K562 (cell line): ENCODE data around the gene RSRC1. TPM values are rescaled to one million over a fixed set of nuclear protein-coding genes. Genes with fewer than 3 reads are reported as not detected.

Experiments used
- ATAC-seq: fragments of 200-7000 bp; cut with Tn5 transposase; 3 replicates; pipeline ENCODE4 v1.9.1; 2020; ENCODE audit warnings: moderate library complexity
- BruUV-seq: library from RNA; stranded (reverse); fragments of 400-500 nt; replicated peaks from 2 replicates; lab custom pipeline; 2021; lab: Mats Ljungman, UMichigan
- CTCF ChIA-PET: fragments of 300-600 bp; formaldehyde crosslinking; extraction: SDS; loops from one replicate; lab custom pipeline; 2021; ENCODE audit warnings: low intra/inter-chr PET ratio; lab: Yijun Ruan, JAX
- POLR2A ChIA-PET: fragments of 300-600, 350-650 bp; sonication (Branson Sonifier 250); formaldehyde crosslinking; extraction: SDS; loops from one replicate; lab custom pipeline; 2021; ENCODE audit warnings: antibody characterized with exemption, inconsistent platforms; lab: Yijun Ruan, JAX
- DNase-seq, 4 experiments: peaks; one replicate each; pipeline versions ENCODE4 v3.0.0 to v3.0.0-alpha.2; 2011 to 2018; ENCODE audit warnings: low spot score in 3 of 4, mixed read lengths in 3 of 4; ENCODE audit errors: extremely low read depth in 1 of 4
- FAIRE-seq: peaks from 2 replicates; lab custom pipeline; 2011; peaks lifted over from hg19 to GRCh38; lab: Jason Lieb, UNC
- H2AFZ ChIP-seq: 2 replicates; pipeline ENCODE4 v1.6.0; 2011; ENCODE audit warnings: low read depth, low read length, control low read depth, inconsistent platforms
- H3K27ac ChIP-seq: fragments of 200-600 bp; 3 replicates; pipeline ENCODE4 v1.8.0; 2011; ENCODE audit warnings: low read depth, mild to moderate bottlenecking, control low read depth, inconsistent platforms, low read length, moderate library complexity, mixed read lengths; ENCODE audit errors: extremely low read depth
- H3K27me3 ChIP-seq, 2 experiments: fragments of 300-600 bp in 1 of 2; 2 replicates in 1 of 2; 3 replicates in 1 of 2; pipeline versions ENCODE4 v1.6.0 to v1.8.0; 2011; ENCODE audit warnings: inconsistent platforms in 2 of 2, low read length in 2 of 2, mild to moderate bottlenecking in 1 of 2, mixed read lengths in 1 of 2, moderate library complexity in 1 of 2; ENCODE audit not compliant: control insufficient read depth in 2 of 2, insufficient read depth in 2 of 2
- H3K36me3 ChIP-seq: fragments of 300-600 bp; 3 replicates; pipeline ENCODE4 v1.8.0; 2011; ENCODE audit warnings: mild to moderate bottlenecking, low read length, inconsistent platforms; ENCODE audit not compliant: control insufficient read depth, insufficient read depth
- H3K4me1 ChIP-seq, 2 experiments: fragments of 200-600 bp in 1 of 2; replicated peaks in 1 of 2; 2 replicates in 1 of 2; 3 replicates in 1 of 2; pipeline versions ENCODE4 v1.5.1 to v1.8.0; 2011; ENCODE audit warnings: inconsistent platforms in 2 of 2, low read length in 2 of 2, mild to moderate bottlenecking in 1 of 2, mixed read lengths in 1 of 2, moderate library complexity in 1 of 2; ENCODE audit not compliant: control insufficient read depth in 2 of 2, insufficient read depth in 2 of 2
- H3K4me2 ChIP-seq: 2 replicates; pipeline ENCODE4 v1.6.1; 2011; ENCODE audit warnings: low read length, control low read depth, inconsistent platforms, mixed read lengths; ENCODE audit not compliant: insufficient read depth
- H3K4me3 ChIP-seq: fragments of 200-600 bp; sonication (generic), shearing (Covaris generic); 2 replicates; pipeline ENCODE4 v1.5.1; 2016; ENCODE audit warnings: control low read depth, inconsistent platforms
- H3K79me2 ChIP-seq: fragments of 200-600 bp; 3 replicates; pipeline ENCODE4 v1.8.0; 2011; ENCODE audit warnings: low read length, inconsistent platforms; ENCODE audit not compliant: control insufficient read depth, insufficient read depth
- H3K9ac ChIP-seq, 2 experiments: 2 replicates each; pipeline versions ENCODE4 v1.6.0 to v1.6.1; 2011; ENCODE audit warnings: low read depth in 2 of 2, low read length in 2 of 2, control low read depth in 1 of 2, inconsistent platforms in 1 of 2, mild to moderate bottlenecking in 1 of 2, mixed read lengths in 1 of 2; ENCODE audit not compliant: insufficient read depth in 1 of 2
- H3K9me1 ChIP-seq: one replicate; pipeline ENCODE4 v1.6.0; 2011; ENCODE audit warnings: inconsistent platforms, mild to moderate bottlenecking, low read length, moderate library complexity; ENCODE audit not compliant: control insufficient read depth, insufficient read depth
- H3K9me3 ChIP-seq: replicated peaks from 2 replicates; pipeline ENCODE4 v1.5.1; 2011; ENCODE audit warnings: low read depth, low read length, inconsistent platforms; ENCODE audit not compliant: control insufficient read depth, insufficient read depth
- H4K20me1 ChIP-seq: replicated peaks from 2 replicates; pipeline ENCODE4 v1.6.1; 2011; ENCODE audit warnings: low read length, inconsistent platforms, mixed read lengths; ENCODE audit not compliant: control insufficient read depth, insufficient read depth
- ATF4 ChIP-seq: fragments of 450-650 bp; formaldehyde crosslinking; IDR thresholded peaks from 2 replicates; pipeline ENCODE4 v1.4.0; 2022; ENCODE audit warnings: mild to moderate bottlenecking, moderate library complexity
- CBX3 ChIP-seq, 2 experiments: IDR thresholded peaks; 1 replicate in 1 of 2; 2 replicates in 1 of 2; pipeline ENCODE4 v1.6.1; 2012; ENCODE audit warnings: inconsistent platforms in 2 of 2, low read length in 2 of 2, borderline replicate concordance in 1 of 2, control low read depth in 1 of 2
- E2F1 ChIP-seq: sonication (generic); formaldehyde crosslinking; IDR thresholded peaks from 2 replicates; pipeline ENCODE4 v1.8.1; 2023; ENCODE audit warnings: mild to moderate bottlenecking, missing genetic modification reagents, moderate library complexity
- EP400 ChIP-seq: fragments of 450-650 bp; IDR thresholded peaks from 2 replicates; pipeline ENCODE4 v1.6.1; 2017; ENCODE audit warnings: antibody characterized with exemption, mild to moderate bottlenecking, moderate library complexity
- MEIS2 ChIP-seq: fragments of 450-650 bp; IDR thresholded peaks from 2 replicates; pipeline ENCODE4 v1.6.1; 2014; ENCODE audit warnings: mild to moderate bottlenecking; ENCODE audit not compliant: partially characterized antibody
- MGA ChIP-seq: fragments of 450-650 bp; IDR thresholded peaks from 2 replicates; pipeline ENCODE4 v1.6.1; 2016; ENCODE audit warnings: mild to moderate bottlenecking, moderate library complexity
- NUFIP1 ChIP-seq: fragments of 450-650 bp; IDR thresholded peaks from 2 replicates; pipeline ENCODE4 v1.6.1; 2018; ENCODE audit not compliant: partially characterized antibody
- ZBTB8A ChIP-seq: fragments of 450-650 bp; IDR thresholded peaks from 2 replicates; pipeline ENCODE4 v1.6.1; 2018; ENCODE audit warnings: mild to moderate bottlenecking, moderate library complexity; ENCODE audit not compliant: partially characterized antibody
- ZNF232 ChIP-seq: sonication (generic); formaldehyde crosslinking; IDR thresholded peaks from 2 replicates; pipeline ENCODE4 v1.8.0; 2022; ENCODE audit warnings: mild to moderate bottlenecking, missing genetic modification reagents
- in situ Hi-C: fragments of 300-500 bp; cut with MboI; formaldehyde crosslinking; loops from 4 replicates; pipeline ENCODE4 v1.15.0; 2018; ENCODE audit warnings: inconsistent platforms, mixed read lengths
- intact Hi-C: fragments of 100-400 bp; cut with micrococcal nuclease; formaldehyde crosslinking; loops from 2 replicates; pipeline ENCODE4 v1.14.2; 2022
- polyA plus RNA-seq, 8 experiments: library from polyadenylated mRNA; depleted of rRNA in 4 of 8; stranded (reverse) in 5 of 8; unstranded in 3 of 8; fragments of >200 nt; fragmentation: Nextera tagmentation in 2 of 8; fragmentation: Illumina TruSeq in 1 of 8; extraction: Ambion mirVana in 2 of 8; extraction: Trizol in 1 of 8; gene quantifications; 2 replicates each; pipeline versions ENCODE4 v1.2.1 to v1.2.3, GENCODE V29; 2011 to 2014; ENCODE audit warnings: inconsistent platforms in 1 of 8, missing spikeins in 1 of 8
- total RNA-seq, 7 experiments: library from RNA; depleted of rRNA in 6 of 7; stranded (reverse); fragments of >200 nt in 6 of 7; fragmentation: Illumina TruSeq in 2 of 7; extraction: Trizol in 2 of 7; gene quantifications; 2 replicates each; pipeline versions ENCODE4 v1.2.1 to v1.2.3, GENCODE V29; 2011 to 2021; ENCODE audit warnings: low replicate concordance in 1 of 7

RSRC1 gene
- total and polyA plus RNA-seq, 9 of the 15 experiments (the other 6 are each of a cell fraction or from before 2014, with no cell fraction given), result 19.3 to 128 (median 75.5) TPM

GRCh38 chr3:158339638-158340037 is 229.7 kb downstream of the RSRC1 start:
- in situ Hi-C loops (no loop called here), intact Hi-C loops (no loop called here)
- Histone ChIP-seq H2AFZ (no peak overlapping the region), H3K27me3 (no peaks in the 10 kb centered on the region), H3K9me1 (no peaks in the 10 kb centered on the region), H3K9ac (no peak overlapping the region), H3K4me2 (no peak overlapping the region), H4K20me1 (no peaks in the 10 kb centered on the region), H3K4me3 (no peak overlapping the region), H3K4me1 (no peaks in the 10 kb centered on the region), H3K9me3 (no peaks in the 10 kb centered on the region), H3K79me2 (no peaks in the 10 kb centered on the region), H3K36me3 (no peaks in the 10 kb centered on the region), H3K27ac (no peak overlapping the region)
- CTCF ChIA-PET, result no interaction called here
- ATAC-seq, result no peak
- DNase-seq, result no peak
- no TSS peak for BruUV-seq
- FAIRE-seq, result no peak
- POLR2A ChIA-PET, result no interaction called here
- TF ChIP-seq ATF4 (CRISPR knock-in tag) (no peak), ZBTB8A (no peak), E2F1 (CRISPR knock-in tag) (no peak), CBX3 (IDR thresholded peaks at IDR 0.05; ENCODE audit: borderline replicate concordance in 1 of 2, low read length in 2 of 2) (no peak), MEIS2 (no peak), NUFIP1 (no peak), ZNF232 (CRISPR knock-in tag) (no peak), MGA (no peak), EP400 (no peak)
